ENCODE data around the gene DECR2. TPM values are rescaled to one million over a fixed set of nuclear protein-coding genes. Genes with fewer than 3 reads are reported as not detected.

DECR2 gene
- total and polyA plus RNA-seq, 9 of the 15 experiments (the other 6 are each of a cell fraction or from before 2014, with no cell fraction given) = 1.0 to 31.9 (median 10.3) TPM

GRCh38 chr16:425082-425718 lies 23.5 kb downstream of the DECR2 start, which contains the start of gene RAB11FIP3 (continued):
- TF ChIP-seq CREBBP (IDR thresholded peaks at IDR 0.05; ENCODE audit: low read depth, low read length) = no peak
- no peak for TF ChIP-seq EZH2 (IDR thresholded peaks at IDR 0.05; ENCODE audit: borderline replicate concordance, low read depth, low read length)
- TF ChIP-seq, protein P1, sequence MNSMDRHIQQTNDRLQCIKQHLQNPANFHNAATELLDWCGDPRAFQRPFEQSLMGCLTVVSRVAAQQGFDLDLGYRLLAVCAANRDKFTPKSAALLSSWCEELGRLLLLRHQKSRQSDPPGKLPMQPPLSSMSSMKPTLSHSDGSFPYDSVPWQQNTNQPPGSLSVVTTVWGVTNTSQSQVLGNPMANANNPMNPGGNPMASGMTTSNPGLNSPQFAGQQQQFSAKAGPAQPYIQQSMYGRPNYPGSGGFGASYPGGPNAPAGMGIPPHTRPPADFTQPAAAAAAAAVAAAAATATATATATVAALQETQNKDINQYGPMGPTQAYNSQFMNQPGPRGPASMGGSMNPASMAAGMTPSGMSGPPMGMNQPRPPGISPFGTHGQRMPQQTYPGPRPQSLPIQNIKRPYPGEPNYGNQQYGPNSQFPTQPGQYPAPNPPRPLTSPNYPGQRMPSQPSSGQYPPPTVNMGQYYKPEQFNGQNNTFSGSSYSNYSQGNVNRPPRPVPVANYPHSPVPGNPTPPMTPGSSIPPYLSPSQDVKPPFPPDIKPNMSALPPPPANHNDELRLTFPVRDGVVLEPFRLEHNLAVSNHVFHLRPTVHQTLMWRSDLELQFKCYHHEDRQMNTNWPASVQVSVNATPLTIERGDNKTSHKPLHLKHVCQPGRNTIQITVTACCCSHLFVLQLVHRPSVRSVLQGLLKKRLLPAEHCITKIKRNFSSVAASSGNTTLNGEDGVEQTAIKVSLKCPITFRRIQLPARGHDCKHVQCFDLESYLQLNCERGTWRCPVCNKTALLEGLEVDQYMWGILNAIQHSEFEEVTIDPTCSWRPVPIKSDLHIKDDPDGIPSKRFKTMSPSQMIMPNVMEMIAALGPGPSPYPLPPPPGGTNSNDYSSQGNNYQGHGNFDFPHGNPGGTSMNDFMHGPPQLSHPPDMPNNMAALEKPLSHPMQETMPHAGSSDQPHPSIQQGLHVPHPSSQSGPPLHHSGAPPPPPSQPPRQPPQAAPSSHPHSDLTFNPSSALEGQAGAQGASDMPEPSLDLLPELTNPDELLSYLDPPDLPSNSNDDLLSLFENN (IDR thresholded peaks at IDR 0.05; ENCODE audit: low read depth in 2 of 2, low read length in 2 of 2) = no peak
- TF ChIP-seq BMI1 (IDR thresholded peaks at IDR 0.05; ENCODE audit: low read length) = no peak
- peak; percentile 80 for TF ChIP-seq ZNF592 (IDR thresholded peaks at IDR 0.05)
- 0 out of 2 replicates have a peak, but pooled peaks have one; percentile 36 for TF ChIP-seq RBM34 (IDR thresholded peaks at IDR 0.05; ENCODE audit: borderline replicate concordance, insufficient read depth, low read length)
- TF ChIP-seq FOXP1 (CRISPR knock-in tag; IDR thresholded peaks at IDR 0.05) = peak; percentile 67; the same call in 1 of the 2 replicates
- TF ChIP-seq, protein P2, sequence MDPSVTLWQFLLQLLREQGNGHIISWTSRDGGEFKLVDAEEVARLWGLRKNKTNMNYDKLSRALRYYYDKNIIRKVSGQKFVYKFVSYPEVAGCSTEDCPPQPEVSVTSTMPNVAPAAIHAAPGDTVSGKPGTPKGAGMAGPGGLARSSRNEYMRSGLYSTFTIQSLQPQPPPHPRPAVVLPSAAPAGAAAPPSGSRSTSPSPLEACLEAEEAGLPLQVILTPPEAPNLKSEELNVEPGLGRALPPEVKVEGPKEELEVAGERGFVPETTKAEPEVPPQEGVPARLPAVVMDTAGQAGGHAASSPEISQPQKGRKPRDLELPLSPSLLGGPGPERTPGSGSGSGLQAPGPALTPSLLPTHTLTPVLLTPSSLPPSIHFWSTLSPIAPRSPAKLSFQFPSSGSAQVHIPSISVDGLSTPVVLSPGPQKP (CRISPR knock-in tag; IDR thresholded peaks at IDR 0.05) = no peak
- no peak for TF ChIP-seq WHSC1 (IDR thresholded peaks at IDR 0.05; ENCODE audit: low read length)
- TF ChIP-seq GABPA (tag; conservative IDR thresholded peaks at IDR 0.05; ENCODE audit: low read depth) = no peak; the same call in 1 of the 2 replicates
- TF ChIP-seq HIVEP1 (CRISPR knock-in tag; IDR thresholded peaks at IDR 0.05) = no peak
- TF ChIP-seq TGIF2 (CRISPR knock-in tag; IDR thresholded peaks at IDR 0.05) = no peak; the same call in 1 of the 2 replicates
- peak; percentile 77 for TF ChIP-seq SUPT5H (IDR thresholded peaks at IDR 0.05)
- TF ChIP-seq TEAD4 (IDR thresholded peaks at IDR 0.05; ENCODE audit: low read length) = no peak
- peak; percentile 78; the same call in 1 of the 2 replicates for TF ChIP-seq TEAD4 (CRISPR knock-in tag; IDR thresholded peaks at IDR 0.05; ENCODE audit: borderline replicate concordance)
- TF ChIP-seq JUNB (CRISPR knock-in tag; conservative IDR thresholded peaks at IDR 0.05) = no peak
- TF ChIP-seq, protein P3, sequence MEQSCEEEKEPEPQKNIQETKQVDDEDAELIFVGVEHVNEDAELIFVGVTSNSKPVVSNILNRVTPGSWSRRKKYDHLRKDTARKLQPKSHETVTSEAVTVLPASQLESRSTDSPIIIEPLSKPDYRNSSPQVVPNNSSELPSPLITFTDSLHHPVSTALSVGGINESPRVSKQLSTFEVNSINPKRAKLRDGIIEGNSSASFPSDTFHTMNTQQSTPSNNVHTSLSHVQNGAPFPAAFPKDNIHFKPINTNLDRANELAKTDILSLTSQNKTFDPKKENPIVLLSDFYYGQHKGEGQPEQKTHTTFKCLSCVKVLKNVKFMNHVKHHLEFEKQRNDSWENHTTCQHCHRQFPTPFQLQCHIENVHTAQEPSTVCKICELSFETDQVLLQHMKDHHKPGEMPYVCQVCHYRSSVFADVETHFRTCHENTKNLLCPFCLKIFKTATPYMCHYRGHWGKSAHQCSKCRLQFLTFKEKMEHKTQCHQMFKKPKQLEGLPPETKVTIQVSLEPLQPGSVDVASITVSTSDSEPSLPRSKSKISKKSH (CRISPR knock-in tag; IDR thresholded peaks at IDR 0.05) = no peak
- TF ChIP-seq ZNF431 (CRISPR knock-in tag; IDR thresholded peaks at IDR 0.05) = peak; percentile 69; the same call in 1 of the 2 replicates

All from K562 (cell line).